ENCODE data around the gene GLIS1.

GRCh38 chr1:53685272-53686051, 53.5 kb downstream of the GLIS1 start:
- TF ChIP-seq POLR2AphosphoS5 (IDR thresholded peaks at IDR 0.05) (no peak), POLR2A (IDR thresholded peaks at IDR 0.05) (no peak)
